ENCODE measurements around the gene ERP27. TPM values are rescaled to one million over a fixed set of nuclear protein-coding genes. Genes with fewer than 3 reads are reported as not detected.

Gene ERP27
- total and polyA plus RNA-seq, 2 of the 8 experiments (the other 6 are each of a cell fraction or from before 2014, with no cell fraction given) = not detected

DNA sequence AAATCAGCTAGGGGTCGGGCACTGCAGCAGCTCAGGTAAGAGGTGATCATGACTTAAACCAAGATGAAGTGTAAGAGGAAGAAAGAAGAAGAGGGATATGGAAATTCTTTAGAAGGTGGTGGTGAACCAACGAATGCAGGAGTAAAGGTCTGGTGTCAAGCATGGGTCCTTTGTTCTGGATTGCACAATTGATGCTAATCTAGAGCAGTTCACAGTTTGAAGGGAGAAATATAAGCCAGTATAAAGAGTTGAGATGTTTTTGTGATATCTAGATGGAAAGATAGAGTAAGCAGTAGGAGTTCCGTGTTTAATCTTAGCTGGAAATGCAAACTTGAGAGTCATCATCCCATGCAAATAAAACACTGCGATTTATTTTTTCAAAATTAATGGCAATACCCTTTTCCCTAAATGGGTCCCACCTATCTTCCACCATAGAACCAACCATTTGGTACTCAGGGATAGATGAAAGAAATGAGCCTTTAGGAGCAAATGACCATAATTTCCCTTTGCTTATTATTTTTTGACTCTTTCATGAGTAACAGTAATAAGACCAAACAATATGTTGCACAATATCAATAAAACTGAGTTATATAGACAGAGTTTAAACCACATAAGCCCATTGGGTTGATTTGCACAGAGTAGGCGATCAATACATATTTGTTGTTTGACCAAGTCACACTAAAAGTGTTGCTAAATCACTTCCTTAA, 37.7 kb downstream of the ERP27 start:
- Histone ChIP-seq H3K27ac (ENCODE audit: low read depth, low read length) (no peak overlapping the region), H2BK15ac (ENCODE audit: low read length) (no peak overlapping the region), H4K91ac (replicated peaks; ENCODE audit: insufficient read length, low read length) (no peak overlapping the region), H2BK20ac (ENCODE audit: low read length) (no peak overlapping the region), H3K4me1 (replicated peaks in 1 of 4; ENCODE audit: control insufficient read depth in 3 of 4, insufficient read depth in 4 of 4, low read length in 3 of 4) (no peaks in the 10 kb centered on the region), H4K8ac (ENCODE audit: extremely low read depth, insufficient read depth, low read length) (no peak overlapping the region), H3K4me3 (ENCODE audit: extremely low read depth in 1 of 4, insufficient read depth in 2 of 4, low read depth in 3 of 4, low read length in 4 of 4) (no peak overlapping the region), H3K36me3 (ENCODE audit: control insufficient read depth in 2 of 4, insufficient read depth in 4 of 4, low read length in 3 of 4) (no peaks in the 10 kb centered on the region), H4K5ac (ENCODE audit: insufficient read length, low read depth, low read length) (no peak overlapping the region), H3K18ac (ENCODE audit: extremely low read depth, low read length) (no peak overlapping the region), H3K27me3 (replicated peaks in 1 of 4; ENCODE audit: control insufficient read depth in 3 of 4, extremely low read depth in 1 of 4, insufficient read depth in 3 of 4, low read length in 3 of 4) (no peaks in the 10 kb centered on the region), H3K14ac (ENCODE audit: insufficient read length) (no peak overlapping the region), H4K20me1 (replicated peaks in 1 of 2; ENCODE audit: control insufficient read depth in 1 of 2, insufficient read depth in 2 of 2, low read length in 2 of 2) (no peaks in the 10 kb centered on the region), H2BK5ac (ENCODE audit: low read depth, low read length) (no peak overlapping the region), H3K79me1 (ENCODE audit: low read depth, low read length) (no peaks in the 10 kb centered on the region), H2BK120ac (replicated peaks; ENCODE audit: low read depth, low read length) (no peak overlapping the region), H3K56ac (replicated peaks; ENCODE audit: insufficient read length, low read depth, low read length) (no peak overlapping the region), H2AK5ac (ENCODE audit: low read depth, low read length) (no peak overlapping the region), H3K23me2 (ENCODE audit: low read depth, low read length) (no peaks in the 10 kb centered on the region), H3K9me3 (ENCODE audit: insufficient read depth in 2 of 2, low read depth in 1 of 2, low read length in 1 of 2) (no peaks in the 10 kb centered on the region), H2BK12ac (ENCODE audit: low read depth, low read length) (no peak overlapping the region), H3K4me2 (ENCODE audit: insufficient read depth in 1 of 2, low read depth in 2 of 2, low read length in 2 of 2) (no peak overlapping the region), H3K79me2 (ENCODE audit: control insufficient read depth in 1 of 2, insufficient read depth in 2 of 2, low read length in 2 of 2) (no peaks in the 10 kb centered on the region), H2AFZ (ENCODE audit: low read length) (no peak overlapping the region), H3K23ac (ENCODE audit: insufficient read length) (no peak overlapping the region), H3K9ac (replicated peaks in 1 of 4; ENCODE audit: extremely low read depth in 1 of 4, low read depth in 3 of 4, low read length in 3 of 4) (no peak overlapping the region), H3K4ac (replicated peaks; ENCODE audit: insufficient read length, low read depth, low read length) (no peak overlapping the region)
- FAIRE-seq (no peak), DNase-seq (ENCODE audit: low read depth in 1 of 2, low spot score in 2 of 2) (no peak)
- POLR2A ChIA-PET (ENCODE audit: partially characterized antibody) = no interaction called here
- CTCF ChIA-PET (ENCODE audit: partially characterized antibody) = interaction anchor here (1.2 to 2.5 kb wide), 8 partner anchors 8 to 176 kb away, joined by 3 to 11 read pairs (median 4); no protein-coding TSS in a partner anchor
- WGBS, 2 experiments (ENCODE audit: extremely low coverage in 1 of 2, insufficient coverage in 1 of 2, insufficient read length in 1 of 2, insufficient replicate concordance in 2 of 2, low coverage in 1 of 2, low lambda C conversion rate in 2 of 2, missing lambda C conversion rate in 1 of 2) = 85% methylated on average over 5 of the region's 5 CpGs; no CpG with 5 or more reads in 1 of the 2 experiments
- peak; percentile 36; the same call in 1 of the 2 replicates for TF ChIP-seq CEBPB (IDR thresholded peaks at IDR 0.05; ENCODE audit: low read depth, low read length)
- no peak for TF ChIP-seq CBX8 (IDR thresholded peaks at IDR 0.05; ENCODE audit: borderline replicate concordance, low read depth, low read length)

Measured in H1 (cell line).